ENCODE results near the gene MYMX. TPM values are rescaled to one million over a fixed set of nuclear protein-coding genes. Genes with fewer than 3 reads are reported as not detected.
"Not testable (repeated sequence)": the region's sequence is repeated elsewhere in the genome, so short reads cannot be mapped to it uniquely, and the experiment has no call there.

MYMX gene
- total RNA-seq, 4 donors from 2014 or later: 0.95 TPM; not detected in 3

DNA sequence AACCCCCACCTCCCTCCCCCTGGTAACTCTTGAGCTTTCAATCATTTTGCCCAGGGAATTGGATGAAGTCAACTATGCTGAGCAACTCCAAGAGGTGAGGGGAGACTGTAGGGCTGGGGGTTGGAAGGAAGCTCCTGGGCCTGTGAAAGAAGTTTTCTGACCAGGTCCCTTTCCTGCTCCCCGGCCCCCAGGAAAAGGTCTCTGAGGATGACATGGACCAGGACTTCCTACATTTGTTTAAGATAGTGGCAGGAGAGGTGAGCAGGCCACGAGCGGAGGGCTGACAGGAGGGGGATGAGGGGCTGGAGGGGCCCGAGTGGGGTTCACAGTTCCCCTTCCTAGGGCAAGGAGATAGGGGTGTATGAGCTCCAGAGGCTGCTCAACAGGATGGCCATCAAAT, 36.3 kb upstream of the MYMX start:
- in situ Hi-C loops (cut with MboI; ENCODE audit: low pct_ligation_motif_present in 1 of 4, low pct_unique_long_range_greater_than_20kb in 1 of 4, low sequenced_read_pairs in 3 of 4) (no loop called here), intact Hi-C loops (cut with DNase I; ENCODE audit: low total_unique reads) (no loop called here)
- 90% methylated on average over 4 of the region's 4 CpGs; no CpG with 5 or more reads in 1 of the 2 donors for WGBS, 2 donors (ENCODE audit: low coverage in 1 of 2)
- Histone ChIP-seq H3K27ac (no peak overlapping the region), H3K36me3 (no peaks in the 10 kb centered on the region), H3K4me3 (no peak overlapping the region), H3K4me1 (peaks cover 0 to 5% (median 0%) of the 10 kb centered on the region in 4 donors), H3K9me3 (no peaks in the 10 kb centered on the region), H3K27me3 (no peaks in the 10 kb centered on the region)
- TF ChIP-seq POLR2AphosphoS5 (IDR thresholded peaks at IDR 0.05): no peak
- TF ChIP-seq EP300 (IDR thresholded peaks at IDR 0.05; ENCODE audit: low read depth): no peak
- TF ChIP-seq, protein P1, sequence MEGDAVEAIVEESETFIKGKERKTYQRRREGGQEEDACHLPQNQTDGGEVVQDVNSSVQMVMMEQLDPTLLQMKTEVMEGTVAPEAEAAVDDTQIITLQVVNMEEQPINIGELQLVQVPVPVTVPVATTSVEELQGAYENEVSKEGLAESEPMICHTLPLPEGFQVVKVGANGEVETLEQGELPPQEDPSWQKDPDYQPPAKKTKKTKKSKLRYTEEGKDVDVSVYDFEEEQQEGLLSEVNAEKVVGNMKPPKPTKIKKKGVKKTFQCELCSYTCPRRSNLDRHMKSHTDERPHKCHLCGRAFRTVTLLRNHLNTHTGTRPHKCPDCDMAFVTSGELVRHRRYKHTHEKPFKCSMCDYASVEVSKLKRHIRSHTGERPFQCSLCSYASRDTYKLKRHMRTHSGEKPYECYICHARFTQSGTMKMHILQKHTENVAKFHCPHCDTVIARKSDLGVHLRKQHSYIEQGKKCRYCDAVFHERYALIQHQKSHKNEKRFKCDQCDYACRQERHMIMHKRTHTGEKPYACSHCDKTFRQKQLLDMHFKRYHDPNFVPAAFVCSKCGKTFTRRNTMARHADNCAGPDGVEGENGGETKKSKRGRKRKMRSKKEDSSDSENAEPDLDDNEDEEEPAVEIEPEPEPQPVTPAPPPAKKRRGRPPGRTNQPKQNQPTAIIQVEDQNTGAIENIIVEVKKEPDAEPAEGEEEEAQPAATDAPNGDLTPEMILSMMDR (IDR thresholded peaks at IDR 0.05): no peak
- TF ChIP-seq POLR2A (IDR thresholded peaks at IDR 0.05): no peak
- no peak for DNase-seq

DNA sequence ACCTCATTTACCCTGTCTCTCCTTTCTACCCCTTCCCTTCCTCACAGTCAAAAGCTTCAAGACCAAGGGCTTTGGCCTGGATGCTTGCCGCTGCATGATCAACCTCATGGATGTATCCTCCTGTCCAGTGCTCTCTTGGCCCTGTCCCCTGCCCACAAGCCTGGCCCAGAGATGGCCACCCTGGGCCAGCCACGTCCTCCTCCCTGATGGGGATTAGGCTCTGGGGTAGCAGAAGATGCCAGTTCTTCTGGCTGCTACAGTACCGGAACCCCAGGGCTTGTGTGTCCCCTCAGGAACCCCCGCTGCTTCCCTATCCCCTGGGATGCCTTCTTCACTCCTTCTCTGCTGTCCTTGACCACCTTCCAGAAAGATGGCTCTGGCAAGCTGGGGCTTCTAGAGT, 35.8 kb upstream of the MYMX start:
- Histone ChIP-seq H3K27me3 (no peaks in the 10 kb centered on the region), H3K27ac (no peak overlapping the region), H3K36me3 (no peaks in the 10 kb centered on the region), H3K9me3 (no peaks in the 10 kb centered on the region), H3K4me3 (no peak overlapping the region), H3K4me1 (peaks cover 0 to 5% (median 0%) of the 10 kb centered on the region in 4 donors)
- TF ChIP-seq, protein P1 (IDR thresholded peaks at IDR 0.05): no peak
- no peak for TF ChIP-seq EP300 (IDR thresholded peaks at IDR 0.05; ENCODE audit: low read depth)
- TF ChIP-seq POLR2AphosphoS5 (IDR thresholded peaks at IDR 0.05): no peak
- no peak for TF ChIP-seq POLR2A (IDR thresholded peaks at IDR 0.05)
- intact Hi-C loops (cut with DNase I; ENCODE audit: low total_unique reads) (no loop called here), in situ Hi-C loops (cut with MboI; ENCODE audit: low pct_ligation_motif_present in 1 of 4, low pct_unique_long_range_greater_than_20kb in 1 of 4, low sequenced_read_pairs in 3 of 4) (no loop called here)
- WGBS, 2 donors (ENCODE audit: low coverage in 1 of 2): 83 to 100% methylated on average over 1 to 4 of the region's 4 CpGs
- no peak for DNase-seq

DNA sequence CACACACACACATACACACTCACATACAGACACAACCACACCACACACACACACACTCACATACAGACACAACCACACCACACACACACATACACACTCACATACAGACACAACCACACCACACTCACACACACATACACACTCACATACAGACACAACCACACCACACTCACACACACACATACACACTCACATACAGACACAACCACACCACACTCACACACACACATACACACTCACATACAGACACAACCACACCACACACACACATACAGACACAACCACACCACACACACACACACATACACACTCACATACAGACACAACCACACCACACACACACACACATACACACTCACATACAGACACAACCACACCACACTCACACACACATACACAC, 34.9 kb upstream of the MYMX start:
- H3K36me3 ChIP-seq; H3K4me3 ChIP-seq; intact Hi-C loops (cut with DNase I; ENCODE audit: low total_unique reads); H3K27me3 ChIP-seq; DNase-seq; H3K27ac ChIP-seq; H3K4me1 ChIP-seq; H3K9me3 ChIP-seq; in situ Hi-C loops (cut with MboI; ENCODE audit: low pct_ligation_motif_present in 1 of 4, low pct_unique_long_range_greater_than_20kb in 1 of 4, low sequenced_read_pairs in 3 of 4): not testable (repeated sequence)

DNA sequence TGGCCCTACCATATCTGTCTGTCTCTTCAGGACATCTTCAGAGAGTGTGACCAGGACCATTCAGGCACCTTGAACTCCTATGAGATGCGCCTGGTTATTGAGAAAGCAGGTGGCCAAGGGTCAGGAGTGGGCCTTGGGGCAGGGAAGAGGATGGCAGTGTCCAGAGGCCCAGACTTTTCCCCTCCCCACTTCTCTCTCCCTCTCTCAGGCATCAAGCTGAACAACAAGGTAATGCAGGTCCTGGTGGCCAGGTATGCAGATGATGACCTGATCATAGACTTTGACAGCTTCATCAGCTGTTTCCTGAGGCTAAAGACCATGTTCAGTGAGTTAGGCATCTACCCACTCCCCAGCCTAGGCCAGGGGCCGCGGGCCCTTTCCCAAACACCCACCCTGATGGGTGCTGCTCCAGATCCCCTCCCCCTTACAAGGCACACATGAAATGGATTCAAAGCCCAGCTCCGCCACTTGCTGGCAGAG, 33.8 kb upstream of the MYMX start:
- in situ Hi-C loops (cut with MboI; ENCODE audit: low pct_ligation_motif_present in 1 of 4, low pct_unique_long_range_greater_than_20kb in 1 of 4, low sequenced_read_pairs in 3 of 4) (no loop called here), intact Hi-C loops (cut with DNase I; ENCODE audit: low total_unique reads) (no loop called here)
- peaks cover 0 to 5% (median 0%) of the 10 kb centered on the region in 4 donors for H3K4me1 ChIP-seq
- 93 to 98% methylated on average over 3 of the region's 4 CpGs for WGBS, 2 donors (ENCODE audit: low coverage in 1 of 2)
- DNase-seq: no peak
- H3K4me3 ChIP-seq: no peak overlapping the region
- no peaks in the 10 kb centered on the region for H3K27me3 ChIP-seq
- no peaks in the 10 kb centered on the region for H3K9me3 ChIP-seq
- TF ChIP-seq, protein P1 (IDR thresholded peaks at IDR 0.05): no peak
- TF ChIP-seq POLR2AphosphoS5 (IDR thresholded peaks at IDR 0.05): no peak
- no peak for TF ChIP-seq POLR2A (IDR thresholded peaks at IDR 0.05)
- TF ChIP-seq EP300 (IDR thresholded peaks at IDR 0.05; ENCODE audit: low read depth): no peak
- H3K27ac ChIP-seq: no peak overlapping the region
- H3K36me3 ChIP-seq: no peaks in the 10 kb centered on the region

DNA sequence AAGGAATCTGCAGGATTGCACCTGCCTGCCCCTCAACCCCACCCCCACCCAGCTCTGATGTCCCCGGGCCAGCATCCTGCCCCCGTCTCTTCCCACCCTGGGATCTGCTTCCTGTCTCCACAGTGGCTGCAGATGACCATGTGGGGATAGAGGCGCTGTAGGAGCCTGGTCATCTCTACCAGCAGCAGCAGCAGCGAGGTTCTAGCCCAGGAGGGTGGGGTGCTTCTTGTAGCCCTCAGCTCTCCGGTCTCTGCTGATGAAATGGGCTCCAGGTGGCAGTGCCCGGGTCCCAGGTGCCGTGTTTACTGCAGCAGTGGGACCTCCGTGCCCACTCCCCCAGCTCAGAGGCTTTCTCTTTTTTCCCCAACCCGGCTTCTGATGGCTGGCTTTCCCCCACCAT, 32.9 kb upstream of the MYMX start:
- intact Hi-C loops (cut with DNase I; ENCODE audit: low total_unique reads): no loop called here
- in situ Hi-C loops (cut with MboI; ENCODE audit: low pct_ligation_motif_present in 1 of 4, low pct_unique_long_range_greater_than_20kb in 1 of 4, low sequenced_read_pairs in 3 of 4): no loop called here
- no peak for TF ChIP-seq POLR2A (IDR thresholded peaks at IDR 0.05)
- TF ChIP-seq, protein P1 (IDR thresholded peaks at IDR 0.05): no peak
- no peak for TF ChIP-seq EP300 (IDR thresholded peaks at IDR 0.05; ENCODE audit: low read depth)
- no peak for TF ChIP-seq POLR2AphosphoS5 (IDR thresholded peaks at IDR 0.05)
- DNase-seq: no peak
- no peaks in the 10 kb centered on the region for H3K36me3 ChIP-seq
- no peaks in the 10 kb centered on the region for H3K27me3 ChIP-seq
- no peak overlapping the region for H3K4me3 ChIP-seq
- no peaks in the 10 kb centered on the region for H3K9me3 ChIP-seq
- 72% methylated on average over 9 of the region's 9 CpGs; no CpG with 5 or more reads in 1 of the 2 donors for WGBS, 2 donors (ENCODE audit: low coverage in 1 of 2)
- peaks cover 0 to 5% (median 0%) of the 10 kb centered on the region in 4 donors for H3K4me1 ChIP-seq
- H3K27ac ChIP-seq: no peak overlapping the region

DNA sequence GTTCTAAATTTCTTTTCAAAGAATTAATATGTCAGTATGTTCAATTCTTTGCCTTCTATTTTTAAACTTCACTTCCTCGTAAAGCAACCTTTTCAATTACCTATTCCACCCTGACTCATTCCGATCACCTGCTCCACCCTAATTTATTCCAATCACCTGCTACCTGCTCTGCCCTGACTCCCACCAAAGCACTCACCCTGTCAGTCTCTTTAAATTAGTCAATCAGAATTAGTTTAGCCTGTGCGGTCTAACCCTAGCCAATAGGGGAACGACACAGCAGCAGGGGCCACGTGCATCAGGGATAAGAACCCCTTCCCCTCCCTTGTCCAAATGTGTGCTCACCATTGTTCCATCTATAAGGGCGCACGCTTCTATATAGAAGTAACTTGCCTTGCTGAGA, 31.4 kb upstream of the MYMX start:
- H3K36me3 ChIP-seq; DNase-seq; H3K4me3 ChIP-seq; in situ Hi-C loops (cut with MboI; ENCODE audit: low pct_ligation_motif_present in 1 of 4, low pct_unique_long_range_greater_than_20kb in 1 of 4, low sequenced_read_pairs in 3 of 4); H3K27ac ChIP-seq; H3K9me3 ChIP-seq; H3K27me3 ChIP-seq; H3K4me1 ChIP-seq; intact Hi-C loops (cut with DNase I; ENCODE audit: low total_unique reads): not testable (repeated sequence)
- 59 to 78% methylated on average over 4 to 7 of the region's 7 CpGs for WGBS, 2 donors (ENCODE audit: low coverage in 1 of 2)
